H9 (cell line): ENCODE data around the gene PACS1. TPM values are rescaled to one million over a fixed set of nuclear protein-coding genes. Genes with fewer than 3 reads are reported as not detected.

Experiments
- DNase-seq: peaks from one replicate; pipeline ENCODE4 v3.0.0-alpha.2; 2017
- H2AFZ ChIP-seq: one replicate; pipeline ENCODE4 v1.6.1; 2013; ENCODE audit warnings: mild to moderate bottlenecking, low read length, control low read depth, moderate library complexity
- H2AK5ac ChIP-seq: 2 replicates; pipeline ENCODE4 v1.6.1; 2013; ENCODE audit warnings: low read length, control low read depth, mixed read lengths; ENCODE audit not compliant: insufficient read length
- H2BK120ac ChIP-seq: one replicate; pipeline ENCODE4 v1.6.1; 2013; ENCODE audit warnings: low read depth, mild to moderate bottlenecking, low read length, control low read depth, inconsistent platforms; ENCODE audit not compliant: poor library complexity, severe bottlenecking
- H2BK12ac ChIP-seq: 2 replicates; pipeline ENCODE4 v1.6.1; 2013; ENCODE audit warnings: low read length, control low read depth, mixed read lengths, low read depth; ENCODE audit not compliant: insufficient read length
- H2BK15ac ChIP-seq: 2 replicates; pipeline ENCODE4 v1.6.1; 2013; ENCODE audit warnings: low read depth, low read length, control low read depth
- H2BK20ac ChIP-seq: one replicate; pipeline ENCODE4 v1.6.1; 2013; ENCODE audit warnings: low read depth, mild to moderate bottlenecking, low read length, control low read depth, inconsistent platforms; ENCODE audit not compliant: poor library complexity, severe bottlenecking
- H2BK5ac ChIP-seq: 2 replicates; pipeline ENCODE4 v1.6.1; 2013; ENCODE audit warnings: low read length, control low read depth, mixed read lengths; ENCODE audit not compliant: insufficient read length
- H3K14ac ChIP-seq: 2 replicates; pipeline ENCODE4 v1.6.1; 2013; ENCODE audit warnings: low read length, control low read depth; ENCODE audit not compliant: insufficient read depth
- H3K18ac ChIP-seq: 2 replicates; pipeline ENCODE4 v1.6.1; 2013; ENCODE audit warnings: low read depth, mild to moderate bottlenecking, mixed read lengths, low read length, control low read depth; ENCODE audit not compliant: insufficient read length
- H3K23ac ChIP-seq: 2 replicates; pipeline ENCODE4 v1.6.1; 2013; ENCODE audit warnings: low read length, control low read depth, mixed read lengths, low read depth; ENCODE audit not compliant: insufficient read length
- H3K23me2 ChIP-seq: 2 replicates; pipeline ENCODE4 v1.6.1; 2013; ENCODE audit warnings: low read depth, mild to moderate bottlenecking, mixed read lengths, low read length, control low read depth; ENCODE audit not compliant: insufficient read length, poor library complexity, severe bottlenecking
- H3K27ac ChIP-seq: 2 replicates; pipeline ENCODE4 v1.5.1; 2013; ENCODE audit warnings: low read length, control low read depth, mixed read lengths, low read depth; ENCODE audit not compliant: insufficient read length
- H3K27me3 ChIP-seq: 2 replicates; pipeline ENCODE4 v1.6.1; 2013; ENCODE audit warnings: low read length, control low read depth, inconsistent platforms; ENCODE audit not compliant: insufficient read depth
- H3K4ac ChIP-seq: 2 replicates; pipeline ENCODE4 v1.6.1; 2013; ENCODE audit warnings: low read depth, mild to moderate bottlenecking, control low read depth, inconsistent platforms, low read length, moderate library complexity
- H3K4me1 ChIP-seq: 2 replicates; pipeline ENCODE4 v1.6.1; 2013; ENCODE audit warnings: low read length, control low read depth, inconsistent platforms; ENCODE audit not compliant: insufficient read depth
- H3K4me2 ChIP-seq: 2 replicates; pipeline ENCODE4 v1.6.1; 2013; ENCODE audit warnings: low read length, control low read depth, mixed read lengths; ENCODE audit not compliant: insufficient read length, insufficient read depth
- H3K56ac ChIP-seq: 2 replicates; pipeline ENCODE4 v1.6.1; 2013; ENCODE audit warnings: low read depth, mild to moderate bottlenecking, mixed read lengths, low read length, control low read depth; ENCODE audit not compliant: insufficient read length
- H3K79me1 ChIP-seq: 2 replicates; pipeline ENCODE4 v1.6.1; 2013; ENCODE audit warnings: low read depth, mild to moderate bottlenecking, moderate library complexity, low read length, control low read depth, inconsistent platforms; ENCODE audit not compliant: insufficient read depth, poor library complexity, severe bottlenecking
- H3K79me2 ChIP-seq: 2 replicates; pipeline ENCODE4 v1.6.1; 2013; ENCODE audit warnings: low read length, control low read depth, inconsistent platforms; ENCODE audit not compliant: insufficient read depth
- H3K9ac ChIP-seq: 2 replicates; pipeline ENCODE4 v1.6.1; 2013; ENCODE audit warnings: low read length, control low read depth, mixed read lengths; ENCODE audit not compliant: insufficient read length; ENCODE audit errors: extremely low read depth
- H3K9me3 ChIP-seq: one replicate; pipeline ENCODE4 v1.6.1; 2013; ENCODE audit warnings: low read depth, low read length, inconsistent platforms; ENCODE audit not compliant: control insufficient read depth
- H3T11ph ChIP-seq: one replicate; pipeline ENCODE4 v1.6.1; 2013; ENCODE audit warnings: mild to moderate bottlenecking, low read length, control low read depth, inconsistent platforms
- H4K20me1 ChIP-seq: one replicate; pipeline ENCODE4 v1.6.1; 2013; ENCODE audit not compliant: control insufficient read depth, insufficient read length, insufficient read depth
- H4K5ac ChIP-seq: 2 replicates; pipeline ENCODE4 v1.6.1; 2013; ENCODE audit warnings: low read depth, mild to moderate bottlenecking, mixed read lengths, low read length, control low read depth; ENCODE audit not compliant: insufficient read length
- H4K8ac ChIP-seq: replicated peaks from 2 replicates; pipeline ENCODE4 v1.6.1; 2013; ENCODE audit warnings: low read length, control low read depth, mixed read lengths, low read depth; ENCODE audit not compliant: insufficient read length
- H4K91ac ChIP-seq: 2 replicates; pipeline ENCODE4 v1.6.1; 2013; ENCODE audit warnings: low read depth, mild to moderate bottlenecking, moderate library complexity, mixed read lengths, low read length, control low read depth; ENCODE audit not compliant: insufficient read length
- H3K27ac Mint-ChIP-seq, 3 experiments: 2 replicates in 2 of 3; 3 replicates in 1 of 3; pipeline ENCODE4 v1.8.0; 2020 to 2021; ENCODE audit warnings: mixed read lengths in 3 of 3, mild to moderate bottlenecking in 1 of 3, moderate library complexity in 1 of 3
- H3K27me3 Mint-ChIP-seq: 2 replicates; pipeline ENCODE4 v1.8.0; 2021; ENCODE audit warnings: low read depth, mild to moderate bottlenecking, moderate library complexity, mixed read lengths
- H3K36me3 Mint-ChIP-seq, 3 experiments: 2 replicates in 2 of 3; 3 replicates in 1 of 3; pipeline ENCODE4 v1.8.0; 2020 to 2021; ENCODE audit warnings: low read depth in 3 of 3, mixed read lengths in 3 of 3; ENCODE audit not compliant: insufficient read depth in 1 of 3
- H3K4me1 Mint-ChIP-seq, 2 experiments: 2 replicates each; pipeline ENCODE4 v1.8.0; 2020; ENCODE audit warnings: mixed read lengths in 2 of 2
- H3K4me3 Mint-ChIP-seq, 2 experiments: 2 replicates in 1 of 2; 3 replicates in 1 of 2; pipeline ENCODE4 v1.8.0; 2020 to 2021; ENCODE audit warnings: mild to moderate bottlenecking in 2 of 2, mixed read lengths in 2 of 2, moderate library complexity in 1 of 2
- H3K9me3 Mint-ChIP-seq, 2 experiments: 2 replicates in 1 of 2; 3 replicates in 1 of 2; pipeline ENCODE4 v1.8.0; 2020; ENCODE audit warnings: mild to moderate bottlenecking in 2 of 2, mixed read lengths in 2 of 2, moderate library complexity in 1 of 2
- WGBS: extraction: QIAGEN DNeasy Blood & Tissue Kit; methylation state at CpG from one replicate; pipeline ENCODE4 v1.1.7; 2013; ENCODE audit warnings: missing lambda C conversion rate, low lambda C conversion rate, mixed read lengths; ENCODE audit not compliant: insufficient read length; ENCODE audit errors: extremely low coverage; 5-methylcytosine and 5-hydroxymethylcytosine counted together
- total RNA-seq: library from RNA; stranded (reverse); gene quantifications from 2 replicates; pipeline ENCODE4 v1.2.1, GENCODE V29; 2021
- TF ChIP-seq, protein P1 (sequence below): fragments of 200-600 bp; sonication (generic); conservative IDR thresholded peaks from 3 replicates; pipeline ENCODE4 v1.8.0; 2021; ENCODE audit warnings: antibody characterized with exemption, mild to moderate bottlenecking

The PACS1 gene
- total RNA-seq, 1 experiment from 2014 or later, result 35.5 TPM

DNA sequence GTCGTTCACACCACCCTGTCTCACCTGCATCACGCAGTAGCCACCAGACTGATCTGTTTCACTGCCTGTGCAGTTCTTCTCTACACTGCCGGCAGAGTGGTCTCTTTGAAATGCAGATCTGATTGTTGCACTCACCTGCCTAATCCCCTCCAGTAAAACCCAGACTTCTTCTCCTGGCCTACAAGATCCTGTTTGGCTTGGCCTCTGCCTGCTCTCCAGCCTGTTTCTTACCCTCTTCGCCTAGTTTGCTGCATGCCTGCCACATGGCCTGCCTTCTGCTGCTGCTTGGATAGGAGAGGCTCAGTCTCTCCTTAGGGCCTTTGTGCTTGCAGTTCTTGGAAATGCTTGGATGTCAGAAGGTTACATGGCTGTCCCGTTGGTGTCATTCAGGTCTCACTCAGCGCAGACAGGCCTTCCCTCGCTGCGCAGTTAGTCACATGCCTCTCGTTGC lies 42.0 kb downstream of the PACS1 start:
- DNase-seq, result peak; percentile 48
- H3K9me3 ChIP-seq, result no peaks in the 10 kb centered on the region
- WGBS, result no CpG with 5 or more reads among the region's 9 CpGs

More for the DNA sequence above, 42.0 kb downstream of the PACS1 start:
- H3K27me3 Mint-ChIP-seq, result peaks cover 2% of the 10 kb centered on the region; the same call in 1 of the 2 replicates
- Histone ChIP-seq H3K4me2 (peak overlapping the region; percentile 4), H2BK12ac (no peak overlapping the region), H2BK5ac (no peak overlapping the region), H4K8ac (peak overlapping the region; percentile 63), H3K79me2 (no peaks in the 10 kb centered on the region), H3K4ac (no peak overlapping the region), H3K4me1 (peaks cover 8% of the 10 kb centered on the region), H2AFZ (no peak overlapping the region), H3K56ac (no peak overlapping the region), H4K91ac (no peak overlapping the region), H3K79me1 (no peaks in the 10 kb centered on the region), H3K18ac (no peak overlapping the region), H2BK120ac (no peak overlapping the region), H3K27me3 (no peaks in the 10 kb centered on the region), H3K14ac (peak overlapping the region; percentile 31; the same call in 1 of the 2 replicates), H3K23me2 (no peaks in the 10 kb centered on the region), H3K23ac (no peak overlapping the region), H3K27ac (peak overlapping the region; percentile 51), H3T11ph (no peak overlapping the region), H4K5ac (peak overlapping the region; percentile 65), H4K20me1 (no peaks in the 10 kb centered on the region), H2BK15ac (no peak overlapping the region), H2AK5ac (no peak overlapping the region), H2BK20ac (no peak overlapping the region), H3K9ac (no peak overlapping the region)
- no peaks in the 10 kb centered on the region for H3K36me3 Mint-ChIP-seq
- H3K4me3 Mint-ChIP-seq, result no peak overlapping the region; a peak in 1 of 5 replicates
- TF ChIP-seq, protein P1, sequence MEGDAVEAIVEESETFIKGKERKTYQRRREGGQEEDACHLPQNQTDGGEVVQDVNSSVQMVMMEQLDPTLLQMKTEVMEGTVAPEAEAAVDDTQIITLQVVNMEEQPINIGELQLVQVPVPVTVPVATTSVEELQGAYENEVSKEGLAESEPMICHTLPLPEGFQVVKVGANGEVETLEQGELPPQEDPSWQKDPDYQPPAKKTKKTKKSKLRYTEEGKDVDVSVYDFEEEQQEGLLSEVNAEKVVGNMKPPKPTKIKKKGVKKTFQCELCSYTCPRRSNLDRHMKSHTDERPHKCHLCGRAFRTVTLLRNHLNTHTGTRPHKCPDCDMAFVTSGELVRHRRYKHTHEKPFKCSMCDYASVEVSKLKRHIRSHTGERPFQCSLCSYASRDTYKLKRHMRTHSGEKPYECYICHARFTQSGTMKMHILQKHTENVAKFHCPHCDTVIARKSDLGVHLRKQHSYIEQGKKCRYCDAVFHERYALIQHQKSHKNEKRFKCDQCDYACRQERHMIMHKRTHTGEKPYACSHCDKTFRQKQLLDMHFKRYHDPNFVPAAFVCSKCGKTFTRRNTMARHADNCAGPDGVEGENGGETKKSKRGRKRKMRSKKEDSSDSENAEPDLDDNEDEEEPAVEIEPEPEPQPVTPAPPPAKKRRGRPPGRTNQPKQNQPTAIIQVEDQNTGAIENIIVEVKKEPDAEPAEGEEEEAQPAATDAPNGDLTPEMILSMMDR, result no peak
- H3K9me3 Mint-ChIP-seq, result no peaks in the 10 kb centered on the region
- H3K4me1 Mint-ChIP-seq, result peaks cover 36 to 44% of the 10 kb centered on the region in 2 experiments
- peak overlapping the region; percentile 53 to 81 (median 71) for H3K27ac Mint-ChIP-seq
